Fibroblast of skin of abdomen (primary cell): Measurements from ENCODE around the gene CDC42BPA.

Experiments used
- DNase-seq: peaks from one replicate; pipeline ENCODE4 v3.0.0-alpha.2; 2013

CDC42BPA gene

DNA sequence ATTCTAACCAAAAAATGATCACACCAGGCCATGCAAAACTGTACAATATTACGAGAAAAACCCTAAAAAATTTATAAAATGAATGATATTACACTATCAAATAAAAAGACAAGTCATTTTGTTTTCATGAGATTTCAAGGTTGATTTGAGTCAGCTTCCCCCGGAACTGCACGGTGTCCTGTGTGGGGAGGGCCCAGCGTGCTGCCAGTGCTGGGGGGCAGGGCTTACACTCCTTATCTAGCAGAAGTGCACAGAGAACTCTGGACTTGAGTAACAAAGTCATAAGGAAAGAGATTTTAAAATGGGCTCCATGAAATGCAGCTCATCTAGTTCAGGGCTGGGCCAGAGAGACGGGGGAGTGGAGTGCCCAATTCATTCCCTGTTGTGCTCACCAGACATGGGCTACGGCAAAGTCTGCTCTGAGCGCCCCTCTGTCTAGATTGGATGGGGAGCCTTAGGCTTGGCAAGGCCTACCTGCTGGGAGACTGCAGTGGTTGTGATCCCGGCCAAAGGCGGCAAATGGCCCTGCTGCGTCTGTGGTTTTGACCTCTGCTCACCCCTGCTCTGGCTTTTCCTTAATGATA lies 328.1 kb downstream of the CDC42BPA start:
- no peak for DNase-seq

- no peak for DNase-seq
These were observed 329.0 kb downstream of the CDC42BPA start for GRCh38 chr1:226989085-226989920.

DNA sequence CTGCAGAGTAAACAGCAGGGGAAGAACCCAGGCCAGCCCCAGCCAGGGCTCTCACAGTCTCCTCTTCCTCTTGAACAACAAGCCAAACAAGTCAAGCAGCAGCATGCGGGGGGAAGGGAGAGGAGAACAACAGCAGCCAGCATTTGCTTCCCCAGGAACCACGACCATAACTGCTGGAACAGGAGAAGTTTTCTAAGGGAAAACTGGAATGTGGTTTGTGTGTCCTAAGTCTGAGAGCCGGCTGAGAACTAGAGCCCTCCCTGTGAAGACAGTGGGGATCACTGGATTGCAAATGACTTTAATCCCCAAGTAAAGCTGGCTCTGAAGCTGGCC lies 330.0 kb downstream of the CDC42BPA start:
- no peak for DNase-seq

GRCh38 chr1:226987623-226988333 lies 330.5 kb downstream of the CDC42BPA start:
- no peak for DNase-seq

GRCh38 chr1:226987179-226987536 lies 331.1 kb downstream of the CDC42BPA start:
- no peak for DNase-seq

DNA sequence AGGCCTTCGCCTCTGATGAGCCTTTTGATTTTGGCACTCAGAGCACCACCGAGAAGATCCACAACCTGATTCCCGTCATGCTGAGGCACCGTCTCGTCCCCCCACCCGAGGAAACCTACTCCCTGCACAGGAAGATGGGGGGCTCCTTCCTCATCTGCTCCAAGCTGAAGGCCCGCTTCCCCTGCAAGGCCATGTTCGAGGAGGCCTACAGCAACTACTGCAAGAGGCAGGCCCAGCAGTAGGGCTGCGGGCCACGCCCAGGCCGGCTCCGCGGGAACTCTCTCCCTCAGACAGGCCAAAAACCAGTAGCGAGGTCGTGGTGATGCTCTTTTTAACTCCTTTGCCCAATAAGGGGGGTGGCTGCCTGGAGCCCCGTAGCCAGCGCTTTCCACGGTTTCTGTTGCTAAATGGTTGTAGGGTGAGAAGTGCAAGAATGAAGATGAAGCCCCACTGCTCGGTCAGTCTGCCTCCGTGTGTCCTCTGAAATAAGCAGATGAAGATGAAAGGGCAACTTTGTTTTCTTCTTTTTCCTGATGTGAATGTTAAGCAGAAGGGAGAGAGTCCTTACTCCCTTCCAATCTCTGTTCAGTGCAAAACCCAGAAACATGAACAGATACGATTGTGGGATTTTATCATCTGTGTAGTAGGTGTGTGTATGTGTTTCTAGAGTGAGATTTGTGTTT lies 331.7 kb downstream of the CDC42BPA start:
- no peak for DNase-seq

- no peak for DNase-seq
These were observed 332.3 kb downstream of the CDC42BPA start for GRCh38 chr1:226985839-226986463.

DNA sequence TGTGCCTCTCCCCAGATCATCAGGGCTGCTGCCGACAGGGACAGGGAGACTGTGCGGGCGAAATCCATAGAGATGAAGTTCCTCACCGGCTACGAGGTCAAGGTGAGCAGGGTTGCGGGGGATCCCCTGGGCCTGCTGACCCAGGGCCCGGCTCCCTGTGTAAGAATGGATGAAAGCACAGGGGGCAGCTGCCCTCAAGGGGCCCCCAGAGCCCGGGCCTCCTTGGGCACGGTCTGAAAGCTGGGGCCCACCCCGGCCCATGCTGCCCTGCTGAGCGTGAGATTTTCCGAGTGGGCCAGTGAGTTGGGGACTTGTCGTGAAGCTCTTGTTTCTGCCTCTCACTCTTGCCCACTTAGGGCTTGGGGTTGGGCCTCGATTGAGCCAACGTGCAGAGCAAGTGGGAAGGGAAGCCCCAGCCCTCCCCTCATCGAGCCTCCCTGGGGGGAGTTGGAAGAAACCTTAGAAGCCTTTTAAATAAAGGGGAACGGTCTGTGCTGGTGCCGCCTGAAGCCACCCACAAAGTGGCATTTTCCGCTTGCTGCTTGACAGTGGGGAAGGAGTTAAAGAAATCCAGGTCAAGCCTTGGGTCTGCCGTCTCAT lies 333.0 kb downstream of the CDC42BPA start:
- no peak for DNase-seq

GRCh38 chr1:226984521-226985238 lies 333.6 kb downstream of the CDC42BPA start:
- DNase-seq, result no peak

- no peak for DNase-seq
These were observed 334.3 kb downstream of the CDC42BPA start for GRCh38 chr1:226983992-226984364.

DNA sequence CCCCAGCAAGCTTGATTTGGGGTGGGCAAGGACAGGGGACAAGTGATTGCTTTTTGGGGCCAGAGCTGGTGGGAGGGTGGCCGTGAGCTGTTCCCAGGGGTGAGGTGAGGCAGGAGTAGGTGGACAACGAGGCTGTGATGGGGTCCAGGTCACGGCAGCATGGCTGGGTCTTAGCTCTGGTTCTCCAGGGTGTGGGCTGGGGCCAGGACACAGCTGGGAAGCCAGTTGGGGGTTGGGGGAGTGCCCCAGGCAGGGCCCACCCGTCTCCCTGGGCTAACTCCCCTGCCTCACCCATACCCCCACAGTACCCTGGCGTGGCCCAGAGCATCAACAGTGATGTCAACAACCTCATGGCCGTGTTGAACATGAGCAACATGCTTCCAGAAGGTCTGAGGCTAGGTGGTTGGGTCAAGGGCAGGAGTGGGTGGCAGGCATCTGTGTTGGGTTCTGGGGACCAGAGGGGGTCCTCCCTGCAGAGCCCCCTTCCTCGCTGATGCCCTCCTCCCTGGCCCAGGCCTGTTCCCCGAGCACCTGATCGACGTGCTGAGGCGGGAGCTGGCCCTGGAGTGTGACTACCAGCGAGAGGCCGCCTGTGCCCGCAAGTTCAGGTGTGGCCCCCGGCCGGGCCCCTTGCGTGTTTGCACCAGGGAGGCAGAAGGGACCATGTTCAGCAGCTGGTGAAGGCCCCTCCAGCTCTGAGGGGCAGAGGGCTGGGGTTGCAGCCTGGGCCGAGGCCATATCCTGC lies 334.9 kb downstream of the CDC42BPA start:
- no peak for DNase-seq

DNA sequence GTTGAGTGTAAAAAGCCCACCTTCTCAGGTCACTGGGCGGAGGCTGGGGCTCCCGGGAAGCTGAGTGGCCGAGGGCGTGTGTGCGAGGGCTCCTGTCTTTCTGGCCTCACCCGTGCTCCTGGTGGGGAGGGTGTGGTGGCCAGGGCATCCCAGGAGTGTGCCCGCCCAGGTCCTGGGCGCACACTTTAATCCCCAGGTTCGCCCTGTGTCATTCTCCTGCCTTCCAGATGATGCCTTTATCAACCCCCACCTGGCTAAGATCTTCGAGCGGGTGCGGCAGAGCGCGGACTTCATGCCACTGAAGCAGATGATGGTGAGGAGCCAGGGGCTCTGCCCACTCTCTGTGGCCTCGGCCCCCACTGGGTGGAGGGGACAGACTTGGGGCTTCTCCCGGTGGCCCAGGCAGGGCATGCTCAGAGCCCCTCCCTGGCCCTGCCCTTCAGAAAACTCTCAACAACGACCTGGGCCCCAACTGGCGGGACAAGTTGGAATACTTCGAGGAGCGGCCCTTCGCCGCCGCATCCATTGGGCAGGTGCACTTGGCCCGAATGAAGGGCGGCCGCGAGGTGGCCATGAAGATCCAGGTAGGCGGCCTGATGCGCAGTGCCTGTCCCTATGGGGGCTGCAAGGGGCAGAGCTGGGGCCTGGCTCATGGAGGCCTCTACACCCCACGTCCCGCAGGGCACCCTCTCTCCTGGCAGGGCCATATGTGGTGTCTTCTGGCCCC lies 335.7 kb downstream of the CDC42BPA start:
- DNase-seq, result no peak

DNA sequence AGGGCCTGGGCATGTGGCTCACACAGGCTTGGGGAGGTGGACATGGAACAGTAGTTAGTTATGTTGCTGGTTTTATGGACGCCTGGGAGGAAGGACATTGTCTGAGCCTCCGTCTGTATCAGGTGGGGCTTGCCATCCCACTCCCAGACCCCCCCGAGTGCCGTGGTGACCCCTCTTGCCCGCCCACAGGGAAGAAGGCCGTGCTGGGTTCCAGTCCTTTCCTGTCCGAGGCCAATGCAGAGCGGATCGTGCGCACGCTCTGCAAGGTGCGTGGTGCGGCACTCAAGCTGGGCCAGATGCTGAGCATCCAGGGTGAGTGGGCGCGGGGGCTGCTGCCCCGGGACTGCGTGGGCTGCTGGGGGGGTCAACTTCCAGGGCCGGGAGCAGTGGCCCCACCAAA lies 336.5 kb downstream of the CDC42BPA start:
- no peak for DNase-seq

DNA sequence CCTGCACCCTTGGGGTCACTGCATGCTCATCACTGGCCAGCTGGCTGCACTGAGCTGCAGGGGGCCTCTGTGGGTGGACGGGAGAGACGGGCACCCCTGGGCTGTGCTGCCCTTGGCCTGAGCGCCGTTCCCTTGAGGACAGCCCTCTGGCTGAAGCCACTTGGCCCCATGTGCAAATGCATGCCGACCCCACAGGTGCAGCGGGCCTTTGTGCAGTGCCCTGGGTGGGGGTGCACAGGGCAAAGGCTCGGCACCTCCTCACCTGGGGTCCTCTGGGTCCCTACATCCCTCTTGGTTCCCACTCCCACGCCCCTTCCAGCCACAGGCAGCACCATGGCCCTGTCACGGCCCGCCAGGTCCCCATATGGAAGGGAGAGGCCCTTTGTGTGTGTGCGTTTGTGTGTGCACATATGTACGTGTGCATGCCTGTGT lies 336.9 kb downstream of the CDC42BPA start:
- DNase-seq, result no peak

- DNase-seq, result no peak
These were observed 337.5 kb downstream of the CDC42BPA start for GRCh38 chr1:226980565-226981385.

DNA sequence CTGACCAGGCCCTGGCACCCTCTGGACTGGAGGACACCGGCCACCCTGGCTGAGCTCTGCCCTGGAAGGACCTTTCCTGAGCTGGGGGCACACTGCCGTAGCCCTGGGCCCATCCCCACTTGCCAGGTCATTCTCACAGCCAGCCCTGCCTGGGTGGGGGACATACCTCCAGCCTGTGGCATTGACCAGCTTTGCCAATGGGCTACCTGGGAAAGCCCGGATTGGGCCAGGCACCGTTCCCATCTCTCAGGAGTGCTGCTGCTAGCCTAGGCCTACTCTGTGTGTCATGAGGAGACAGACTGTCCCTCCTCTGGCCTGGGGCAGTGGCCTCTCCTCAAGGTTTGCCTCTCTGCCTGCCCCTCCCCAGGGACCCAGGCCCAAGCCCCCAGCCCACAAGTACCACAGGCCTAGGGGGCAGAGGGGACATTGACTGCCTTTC lies 338.2 kb downstream of the CDC42BPA start:
- no peak for DNase-seq

DNA sequence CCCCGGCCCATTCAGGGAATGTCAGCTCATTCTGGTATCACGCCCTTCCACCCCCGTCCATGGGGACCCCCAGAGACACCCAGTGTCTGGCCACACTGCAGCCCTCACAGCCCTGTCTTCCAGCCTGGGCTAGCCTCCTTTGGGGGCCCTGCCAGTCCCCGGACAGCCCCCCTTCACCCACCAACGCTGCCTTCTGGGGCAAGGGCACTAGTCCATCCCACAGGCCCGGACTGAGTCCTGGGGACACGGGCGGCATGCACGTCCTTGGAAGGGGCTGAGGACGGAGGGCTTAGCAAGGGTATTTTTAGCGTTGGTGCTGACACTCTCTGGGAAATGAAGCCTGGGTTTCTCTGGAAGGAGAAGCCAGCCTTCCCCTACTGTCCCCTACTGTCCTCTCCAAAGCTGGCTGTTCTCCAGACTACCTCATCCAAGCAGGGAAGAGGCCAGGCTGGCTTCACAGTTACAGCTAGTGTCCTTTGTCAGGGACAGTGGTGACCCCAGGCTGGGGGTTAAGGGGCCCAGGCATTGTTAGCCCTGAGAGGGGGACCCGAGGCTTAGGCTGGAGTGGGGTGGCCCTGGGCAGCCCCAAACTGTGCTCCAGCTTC lies 338.7 kb downstream of the CDC42BPA start:
- no peak for DNase-seq

DNA sequence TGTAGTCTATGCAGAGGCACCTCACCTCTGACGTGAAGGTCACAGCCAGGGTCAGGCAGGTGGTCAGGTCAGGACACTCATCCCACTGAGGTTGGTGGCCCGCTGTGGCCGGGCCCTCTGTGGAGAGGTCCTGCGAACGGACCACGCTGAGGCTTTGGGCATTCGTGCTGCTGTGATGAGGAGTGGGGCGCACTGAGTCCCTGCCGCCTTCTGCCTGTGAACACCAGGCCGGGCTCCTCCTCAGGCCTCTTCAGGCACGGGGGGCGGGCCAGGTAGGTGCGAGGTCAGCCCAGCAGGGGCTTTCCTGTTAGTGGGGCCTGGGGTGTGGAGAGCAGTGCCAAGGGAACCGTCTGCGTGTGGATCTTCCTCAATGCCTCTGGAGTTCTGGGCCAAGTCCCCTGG lies 339.2 kb downstream of the CDC42BPA start:
- DNase-seq, result no peak
